Esophagus muscularis mucosa (tissue), 3 donors: ENCODE results near the gene ADAMTS3.

Experiments
- POLR2A ChIP-seq: fragments of 450-650 bp; IDR thresholded peaks from one replicate; pipeline ENCODE4 v1.6.1; 2017; ENCODE audit warnings: antibody characterized with exemption, moderate library complexity, mild to moderate bottlenecking, low read depth
- TF ChIP-seq, protein P1 (sequence below), 3 experiments: fragments of 200-600 bp in 2 of 3; fragments of 450-650 bp in 1 of 3; sonication (generic) in 2 of 3; IDR thresholded peaks; one replicate each; pipeline ENCODE4 v1.5.1; 2017 to 2019; ENCODE audit warnings: antibody characterized with exemption in 3 of 3, mild to moderate bottlenecking in 2 of 3, moderate library complexity in 1 of 3

DNA sequence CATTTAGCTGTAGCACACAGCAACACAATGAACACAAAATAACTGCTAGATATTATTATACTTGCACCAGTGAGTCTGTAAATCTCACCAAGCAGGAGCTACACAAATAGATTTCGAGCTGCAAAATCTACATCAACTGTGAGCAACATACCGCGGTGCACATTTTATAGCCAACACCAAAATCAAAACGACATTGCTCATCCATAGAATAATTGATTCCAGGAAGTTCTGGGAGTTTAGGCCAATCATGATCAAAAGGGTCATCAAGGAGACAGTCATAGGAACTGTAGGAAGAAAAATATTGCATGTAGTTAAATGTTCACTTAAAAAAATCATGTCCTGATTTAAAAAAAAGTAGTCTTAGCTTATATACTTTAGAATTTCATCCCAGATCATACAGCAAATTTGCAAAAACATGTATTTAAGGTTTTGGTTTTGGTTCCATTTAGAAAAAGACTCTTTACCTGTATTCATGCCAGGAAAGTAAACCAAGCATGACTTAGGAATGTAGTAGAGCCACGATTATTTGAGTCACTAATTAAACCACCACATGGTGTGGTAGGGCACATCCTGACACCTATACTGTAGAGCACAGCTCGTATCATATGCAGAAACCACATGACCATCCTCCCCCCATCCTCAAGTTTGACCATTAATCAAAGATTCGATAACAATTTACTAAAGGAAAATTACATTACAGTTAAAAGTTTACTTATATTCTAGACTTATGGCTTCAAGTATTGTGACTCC, 250.4 kb downstream of the ADAMTS3 start:
- TF ChIP-seq POLR2A, result no peak
- TF ChIP-seq, protein P1, sequence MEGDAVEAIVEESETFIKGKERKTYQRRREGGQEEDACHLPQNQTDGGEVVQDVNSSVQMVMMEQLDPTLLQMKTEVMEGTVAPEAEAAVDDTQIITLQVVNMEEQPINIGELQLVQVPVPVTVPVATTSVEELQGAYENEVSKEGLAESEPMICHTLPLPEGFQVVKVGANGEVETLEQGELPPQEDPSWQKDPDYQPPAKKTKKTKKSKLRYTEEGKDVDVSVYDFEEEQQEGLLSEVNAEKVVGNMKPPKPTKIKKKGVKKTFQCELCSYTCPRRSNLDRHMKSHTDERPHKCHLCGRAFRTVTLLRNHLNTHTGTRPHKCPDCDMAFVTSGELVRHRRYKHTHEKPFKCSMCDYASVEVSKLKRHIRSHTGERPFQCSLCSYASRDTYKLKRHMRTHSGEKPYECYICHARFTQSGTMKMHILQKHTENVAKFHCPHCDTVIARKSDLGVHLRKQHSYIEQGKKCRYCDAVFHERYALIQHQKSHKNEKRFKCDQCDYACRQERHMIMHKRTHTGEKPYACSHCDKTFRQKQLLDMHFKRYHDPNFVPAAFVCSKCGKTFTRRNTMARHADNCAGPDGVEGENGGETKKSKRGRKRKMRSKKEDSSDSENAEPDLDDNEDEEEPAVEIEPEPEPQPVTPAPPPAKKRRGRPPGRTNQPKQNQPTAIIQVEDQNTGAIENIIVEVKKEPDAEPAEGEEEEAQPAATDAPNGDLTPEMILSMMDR (IDR thresholded peaks at IDR 0.05), result no peak
